ENCODE results near the gene SLC6A8. TPM values are rescaled to one million over a fixed set of nuclear protein-coding genes. Genes with fewer than 3 reads are reported as not detected.
A peak's percentile ranks its signal among the peaks of the same experiment; 100 is the strongest.

The SLC6A8 gene
- total and polyA plus RNA-seq, 2 donors (not counting 1 experiment from before 2014, with no cell fraction given) = 0.49 to 2.9 TPM

GRCh38 chrX:153726286-153727122 is 38.8 kb downstream of the SLC6A8 start:
- Histone ChIP-seq H3K36me3 (replicated peaks in 1 of 2; ENCODE audit: control extremely low read depth in 1 of 2, control insufficient read depth in 1 of 2, extremely low read depth in 1 of 2, insufficient read depth in 2 of 2, low read length in 1 of 2) (peaks cover 0 to 8% of the 10 kb centered on the region in 2 experiments), H3K4me1 (ENCODE audit: control insufficient read depth in 2 of 2, insufficient read depth in 2 of 2, low read length in 2 of 2) (peaks cover 37 to 42% of the 10 kb centered on the region in 2 donors), H3K27ac (ENCODE audit: low read length in 2 of 2) (peak overlapping the region; percentile 88 to 92), H3K4me2 (replicated peaks; ENCODE audit: low read depth, low read length, poor library complexity, severe bottlenecking) (peak overlapping the region; percentile 75), H3K27me3 (replicated peaks in 1 of 4; ENCODE audit: control extremely low read depth in 1 of 4, control insufficient read depth in 3 of 4, insufficient read depth in 4 of 4, low read length in 3 of 4) (no peaks in the 10 kb centered on the region), H3K79me2 (ENCODE audit: control insufficient read depth, insufficient read depth, low read length) (peaks cover 61% of the 10 kb centered on the region), H3K9ac (ENCODE audit: low read length) (peak overlapping the region; percentile 49), H3K4me3 (ENCODE audit: control extremely low read depth in 1 of 5, extremely low read depth in 1 of 5, insufficient read depth in 1 of 5, low read depth in 2 of 5, low read length in 4 of 5) (peak overlapping the region in 4 of 5 experiments; percentile 41 to 47 (median 44)), H4K20me1 (ENCODE audit: control insufficient read depth, insufficient read depth, low read length, poor library complexity, severe bottlenecking) (peaks cover 15% of the 10 kb centered on the region), H2AFZ (ENCODE audit: insufficient read depth, low read depth, low read length, poor library complexity, severe bottlenecking) (no peak overlapping the region), H3K9me3 (ENCODE audit: control extremely low read depth in 1 of 3, control insufficient read depth in 2 of 3, insufficient read depth in 1 of 3, low read length in 2 of 3) (no peaks in the 10 kb centered on the region)
- Mint-ChIP-seq H3K4me3 (peak overlapping the region; percentile 83), H3K27ac (peak overlapping the region; percentile 93), H3K4me1 (peaks cover 47% of the 10 kb centered on the region), H3K27me3 (no peaks in the 10 kb centered on the region), H3K9me3 (ENCODE audit: insufficient read depth) (no peaks in the 10 kb centered on the region)
- TF ChIP-seq, protein P1, sequence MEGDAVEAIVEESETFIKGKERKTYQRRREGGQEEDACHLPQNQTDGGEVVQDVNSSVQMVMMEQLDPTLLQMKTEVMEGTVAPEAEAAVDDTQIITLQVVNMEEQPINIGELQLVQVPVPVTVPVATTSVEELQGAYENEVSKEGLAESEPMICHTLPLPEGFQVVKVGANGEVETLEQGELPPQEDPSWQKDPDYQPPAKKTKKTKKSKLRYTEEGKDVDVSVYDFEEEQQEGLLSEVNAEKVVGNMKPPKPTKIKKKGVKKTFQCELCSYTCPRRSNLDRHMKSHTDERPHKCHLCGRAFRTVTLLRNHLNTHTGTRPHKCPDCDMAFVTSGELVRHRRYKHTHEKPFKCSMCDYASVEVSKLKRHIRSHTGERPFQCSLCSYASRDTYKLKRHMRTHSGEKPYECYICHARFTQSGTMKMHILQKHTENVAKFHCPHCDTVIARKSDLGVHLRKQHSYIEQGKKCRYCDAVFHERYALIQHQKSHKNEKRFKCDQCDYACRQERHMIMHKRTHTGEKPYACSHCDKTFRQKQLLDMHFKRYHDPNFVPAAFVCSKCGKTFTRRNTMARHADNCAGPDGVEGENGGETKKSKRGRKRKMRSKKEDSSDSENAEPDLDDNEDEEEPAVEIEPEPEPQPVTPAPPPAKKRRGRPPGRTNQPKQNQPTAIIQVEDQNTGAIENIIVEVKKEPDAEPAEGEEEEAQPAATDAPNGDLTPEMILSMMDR (IDR thresholded peaks at IDR 0.05) = no peak
- TF ChIP-seq EZH2 (IDR thresholded peaks at IDR 0.05; ENCODE audit: borderline replicate concordance, insufficient read depth, low read depth, low read length, poor library complexity, severe bottlenecking) = no peak
- DNase-seq (peak; percentile 87), ATAC-seq (ENCODE audit: low read depth) (peak; percentile 48)
- CTCF ChIA-PET = interaction anchor here (0.7 to 2.0 kb wide), 4 partner anchors 10 to 243 kb away, joined by 3 to 7 read pairs (median 4); partner anchors contain the start of genes PLXNB3 and SLC6A8
- POLR2A ChIA-PET = interaction anchor here (0.6 to 1.6 kb wide), 4 partner anchors 200 to 572 kb away, joined by 3 to 6 read pairs (median 3); partner anchors contain the start of genes ARHGAP4 and RENBP
- intact Hi-C loops (cut with micrococcal nuclease) = loop anchor here (1.0 kb wide), 2 partner anchors 9 to 202 kb away; no protein-coding TSS in a partner anchor
- 19% methylated on average over 28 of the region's 35 CpGs for WGBS (ENCODE audit: insufficient coverage)

All from B cell (primary cell).